A673 (cell line): ENCODE results near the gene SOAT1.

Experiments used
- CTCF ChIP-seq: fragments of 300-800, 200-600 bp; sonication (generic); conservative IDR thresholded peaks from 2 replicates; pipeline ENCODE4 v1.5.1; 2017; ENCODE audit warnings: low read depth, mild to moderate bottlenecking, antibody characterized with exemption, low read length, moderate library complexity, mixed read lengths
- EZH2 ChIP-seq: fragments of 200-600 bp; sonication (generic); IDR thresholded peaks from 2 replicates; pipeline ENCODE4 v1.6.1; 2017; ENCODE audit warnings: borderline replicate concordance, low read depth, mild to moderate bottlenecking, mixed read lengths, antibody characterized with exemption, low read length; ENCODE audit not compliant: poor library complexity, severe bottlenecking

DNA sequence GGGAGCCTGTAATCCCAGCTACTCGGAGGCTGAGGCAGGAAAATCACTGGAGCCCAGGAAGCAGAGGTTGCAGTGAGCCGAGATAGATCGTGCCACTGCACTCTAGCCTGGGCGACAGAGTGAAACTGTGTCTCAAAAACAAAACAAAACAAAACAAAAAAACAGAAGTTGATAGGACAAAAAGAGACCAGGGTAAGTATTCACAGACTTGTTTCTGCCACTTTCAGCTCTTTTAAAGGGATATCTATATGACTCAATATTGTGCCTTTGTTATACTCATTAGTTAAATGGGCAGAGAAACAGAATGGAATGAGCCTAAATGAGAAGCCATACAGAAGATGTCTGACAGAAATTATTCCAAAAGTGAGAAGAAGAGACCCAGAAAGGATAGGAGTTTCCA lies 41.0 kb upstream of the SOAT1 start:
- no peak for TF ChIP-seq CTCF
- TF ChIP-seq EZH2 = no peak
